Neural progenitor cell (in vitro differentiated cells): ENCODE measurements around the gene UGT1A4.

Experiments
- EZH2phosphoT487 ChIP-seq: fragments of 200-600 bp; sonication (generic); IDR thresholded peaks from 2 replicates; pipeline ENCODE4 v1.6.1; 2017; ENCODE audit warnings: antibody characterized with exemption
- TF ChIP-seq, protein P1 (sequence below): fragments of 200-600 bp; sonication (generic); IDR thresholded peaks from 2 replicates; pipeline ENCODE4 v1.5.1; 2017; ENCODE audit warnings: antibody characterized with exemption, mild to moderate bottlenecking

DNA sequence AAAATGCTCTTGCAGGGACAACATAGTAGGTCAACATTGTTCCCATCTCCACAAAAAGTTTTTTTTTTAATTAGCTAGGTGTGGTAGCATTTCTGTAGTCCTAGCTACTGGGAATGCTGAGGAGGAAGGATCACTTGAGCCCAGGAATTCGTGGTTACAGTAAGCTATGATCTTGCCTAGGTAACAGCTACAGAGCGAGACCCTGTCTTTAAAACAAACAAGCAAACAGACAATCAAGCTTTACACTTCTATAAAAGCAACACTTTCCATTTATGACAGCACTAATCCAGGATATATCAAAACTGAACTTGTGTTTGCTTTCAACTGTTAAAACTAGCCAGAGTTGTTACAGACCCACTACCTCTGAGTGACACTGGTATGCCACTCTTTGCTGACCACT is 22.3 kb downstream of the UGT1A4 start:
- TF ChIP-seq, protein P1, sequence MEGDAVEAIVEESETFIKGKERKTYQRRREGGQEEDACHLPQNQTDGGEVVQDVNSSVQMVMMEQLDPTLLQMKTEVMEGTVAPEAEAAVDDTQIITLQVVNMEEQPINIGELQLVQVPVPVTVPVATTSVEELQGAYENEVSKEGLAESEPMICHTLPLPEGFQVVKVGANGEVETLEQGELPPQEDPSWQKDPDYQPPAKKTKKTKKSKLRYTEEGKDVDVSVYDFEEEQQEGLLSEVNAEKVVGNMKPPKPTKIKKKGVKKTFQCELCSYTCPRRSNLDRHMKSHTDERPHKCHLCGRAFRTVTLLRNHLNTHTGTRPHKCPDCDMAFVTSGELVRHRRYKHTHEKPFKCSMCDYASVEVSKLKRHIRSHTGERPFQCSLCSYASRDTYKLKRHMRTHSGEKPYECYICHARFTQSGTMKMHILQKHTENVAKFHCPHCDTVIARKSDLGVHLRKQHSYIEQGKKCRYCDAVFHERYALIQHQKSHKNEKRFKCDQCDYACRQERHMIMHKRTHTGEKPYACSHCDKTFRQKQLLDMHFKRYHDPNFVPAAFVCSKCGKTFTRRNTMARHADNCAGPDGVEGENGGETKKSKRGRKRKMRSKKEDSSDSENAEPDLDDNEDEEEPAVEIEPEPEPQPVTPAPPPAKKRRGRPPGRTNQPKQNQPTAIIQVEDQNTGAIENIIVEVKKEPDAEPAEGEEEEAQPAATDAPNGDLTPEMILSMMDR = no peak
- TF ChIP-seq EZH2phosphoT487 = no peak
